Activated T-helper 17 cell treated with anti-CD3 and anti-CD28 coated beads, Interleukin-2, amount 50 U/mL, for 72 hours (primary cell): ENCODE data around the gene FLNA. TPM values are rescaled to one million over a fixed set of nuclear protein-coding genes. Genes with fewer than 3 reads are reported as not detected.
A peak's percentile ranks its signal among the peaks of the same experiment; 100 is the strongest.
"Not testable (repeated sequence)": the region's sequence is repeated elsewhere in the genome, so short reads cannot be mapped to it uniquely, and the experiment has no call there.

Experiments used
- ATAC-seq: fragments of 150-1000 bp; cut with Tn5 transposase; replicated peaks from 2 replicates; pipeline ENCODE4 v1.10.0; 2021; ENCODE audit warnings: mild to moderate bottlenecking, moderate library complexity
- H3K27ac Mint-ChIP-seq: one replicate; pipeline ENCODE4 v1.8.0; 2022; ENCODE audit warnings: mixed read lengths
- H3K27me3 Mint-ChIP-seq: one replicate; pipeline ENCODE4 v1.8.0; 2022; ENCODE audit warnings: mixed read lengths
- H3K36me3 Mint-ChIP-seq: one replicate; pipeline ENCODE4 v1.8.0; 2022; ENCODE audit warnings: low read depth, mild to moderate bottlenecking, mixed read lengths
- H3K4me1 Mint-ChIP-seq: one replicate; pipeline ENCODE4 v1.8.0; 2022; ENCODE audit warnings: mixed read lengths
- H3K4me3 Mint-ChIP-seq: one replicate; pipeline ENCODE4 v1.8.0; 2022; ENCODE audit warnings: mild to moderate bottlenecking, mixed read lengths
- H3K9me3 Mint-ChIP-seq: one replicate; pipeline ENCODE4 v1.8.0; 2022; ENCODE audit warnings: mixed read lengths
- total RNA-seq, 2 donors: library from RNA; stranded (reverse); gene quantifications; one replicate each; pipeline ENCODE4 v1.2.3, GENCODE V29; 2022

FLNA gene
- total RNA-seq, 2 donors from 2014 or later: 1,274 to 1,383 TPM

GRCh38 chrX:154388649-154389048, 14.2 kb upstream of the FLNA start:
- H3K4me1 Mint-ChIP-seq, H3K36me3 Mint-ChIP-seq, H3K27ac Mint-ChIP-seq, H3K9me3 Mint-ChIP-seq, H3K27me3 Mint-ChIP-seq, H3K4me3 Mint-ChIP-seq: not testable (repeated sequence)
- ATAC-seq: peak; percentile 44

GRCh38 chrX:154388094-154388493, 13.7 kb upstream of the FLNA start:
- not testable (repeated sequence) for H3K4me1 Mint-ChIP-seq, H3K27me3 Mint-ChIP-seq, H3K9me3 Mint-ChIP-seq, H3K36me3 Mint-ChIP-seq, H3K4me3 Mint-ChIP-seq, H3K27ac Mint-ChIP-seq
- peak; percentile 53 for ATAC-seq

DNA sequence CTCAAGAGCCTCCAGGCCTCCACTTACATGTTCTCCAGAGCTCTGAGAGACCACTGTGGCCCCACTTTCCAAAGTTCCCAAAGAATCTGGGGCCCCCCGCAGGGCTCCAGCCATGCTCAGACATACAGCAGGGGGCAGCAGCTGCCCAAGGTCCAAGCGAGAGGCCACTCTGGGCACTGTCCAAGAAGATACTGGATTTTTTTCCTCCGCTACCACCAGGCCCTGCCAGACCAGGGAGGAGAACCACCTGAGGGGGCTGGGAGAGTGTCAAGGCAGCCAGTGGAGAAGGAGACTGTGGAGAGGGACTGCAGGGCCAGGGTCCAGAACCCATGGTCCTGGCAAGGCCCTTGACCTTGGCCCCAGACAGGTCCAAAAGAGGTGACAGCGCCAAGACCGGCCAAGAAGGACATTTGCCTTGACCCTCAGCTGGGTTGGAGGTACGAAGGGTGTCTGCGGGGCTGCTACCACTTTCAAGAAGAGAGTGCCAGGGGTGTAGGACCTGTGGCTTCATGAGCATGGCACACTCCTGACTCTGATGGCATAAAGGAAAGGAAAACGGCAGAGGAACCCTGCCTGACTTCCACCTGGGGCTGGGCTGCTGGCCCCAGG, 10.0 kb upstream of the FLNA start:
- peaks cover 26% of the 10 kb centered on the region for H3K36me3 Mint-ChIP-seq

DNA sequence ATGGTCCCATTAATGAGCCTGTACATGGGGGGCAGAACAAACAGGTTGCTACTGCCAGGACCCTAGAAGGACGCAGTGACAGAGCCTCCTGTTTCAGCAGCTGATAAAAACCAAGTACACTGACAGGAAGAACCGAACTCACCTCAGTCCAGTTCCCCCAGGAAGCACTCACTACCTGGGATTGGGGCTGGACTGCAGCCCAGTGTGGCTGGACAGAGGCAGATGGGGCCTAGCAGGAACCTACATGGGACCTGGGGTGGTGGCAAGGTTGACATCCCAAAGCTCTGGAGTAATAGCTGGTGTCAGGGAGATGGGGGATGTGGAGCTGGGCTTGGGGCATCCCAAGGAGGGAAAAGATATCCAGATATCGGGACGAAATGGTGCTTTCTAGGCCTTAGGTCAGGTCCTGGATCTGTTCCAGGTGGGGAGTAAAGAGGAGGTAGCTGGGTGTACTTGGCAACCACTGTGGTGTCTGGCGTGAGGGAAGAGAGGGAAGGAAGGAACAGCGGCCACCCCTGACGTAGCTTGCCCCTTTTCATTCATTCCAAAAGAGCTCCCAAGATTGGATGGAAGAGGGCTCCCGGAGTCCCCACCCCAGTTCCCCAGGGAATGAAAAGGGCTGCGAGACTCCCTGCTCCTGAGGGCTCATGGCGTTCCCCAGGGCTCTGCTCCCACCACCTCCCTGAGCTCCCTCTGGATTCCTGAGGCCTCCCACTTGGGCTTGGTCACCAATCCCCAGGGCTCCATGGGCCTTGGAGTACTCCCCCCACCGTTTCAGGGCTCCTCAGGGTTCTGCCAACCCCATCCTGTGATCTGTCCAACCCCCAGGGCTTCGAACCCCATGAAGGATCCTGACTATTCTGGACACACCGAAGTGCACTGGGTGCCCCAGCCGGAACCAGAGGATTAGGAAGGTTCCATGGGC, 9.2 kb upstream of the FLNA start:
- Mint-ChIP-seq H3K27ac (peak overlapping the region; percentile 28), H3K36me3 (peaks cover 26% of the 10 kb centered on the region), H3K4me1 (no peaks in the 10 kb centered on the region), H3K27me3 (no peaks in the 10 kb centered on the region), H3K9me3 (no peaks in the 10 kb centered on the region), H3K4me3 (no peak overlapping the region)
- no peak for ATAC-seq

More for the DNA sequence above, 10.0 kb upstream of the FLNA start:
- no peak for ATAC-seq
- Mint-ChIP-seq H3K4me1 (no peaks in the 10 kb centered on the region), H3K27me3 (no peaks in the 10 kb centered on the region), H3K4me3 (no peak overlapping the region), H3K27ac (no peak overlapping the region), H3K9me3 (no peaks in the 10 kb centered on the region)

DNA sequence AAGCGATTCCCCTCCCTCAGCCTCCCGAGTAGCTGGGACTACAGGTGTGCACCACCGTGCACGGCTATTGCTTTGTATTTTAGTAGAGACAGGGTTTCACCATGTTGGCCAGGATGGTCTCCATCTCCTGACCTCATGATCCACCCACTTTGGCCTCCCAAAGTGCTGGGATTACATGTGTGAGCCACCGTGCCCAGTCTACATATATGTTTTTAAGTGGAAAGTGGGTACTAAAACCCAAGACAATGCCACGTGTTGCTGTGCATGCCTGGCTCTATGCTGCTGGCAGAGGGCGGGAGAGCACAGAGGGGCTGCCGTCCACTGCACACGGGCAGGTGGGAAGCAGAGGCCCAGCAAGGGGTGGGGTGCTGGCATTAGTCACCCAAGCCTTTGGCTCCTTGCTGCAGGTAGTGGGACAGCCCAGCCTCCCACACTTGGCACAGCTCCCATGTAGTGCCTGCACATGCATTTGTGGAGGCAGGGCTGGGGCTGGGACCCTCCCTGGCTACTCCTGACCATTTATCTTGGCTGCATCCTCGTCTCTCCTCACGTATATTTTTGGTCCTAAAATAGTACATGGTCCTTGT, 8.1 kb upstream of the FLNA start:
- Mint-ChIP-seq H3K4me3 (no peak overlapping the region), H3K27me3 (no peaks in the 10 kb centered on the region), H3K9me3 (no peaks in the 10 kb centered on the region), H3K27ac (no peak overlapping the region), H3K36me3 (peaks cover 26% of the 10 kb centered on the region), H3K4me1 (no peaks in the 10 kb centered on the region)
- no peak for ATAC-seq

- ATAC-seq: no peak
- Mint-ChIP-seq H3K27ac (peak overlapping the region; percentile 92), H3K9me3 (no peaks in the 10 kb centered on the region), H3K4me3 (peak overlapping the region; percentile 85), H3K36me3 (peaks cover 26% of the 10 kb centered on the region), H3K4me1 (no peaks in the 10 kb centered on the region), H3K27me3 (no peaks in the 10 kb centered on the region)
Observed at GRCh38 chrX:154381271-154381670, 6.8 kb upstream of the FLNA start.

DNA sequence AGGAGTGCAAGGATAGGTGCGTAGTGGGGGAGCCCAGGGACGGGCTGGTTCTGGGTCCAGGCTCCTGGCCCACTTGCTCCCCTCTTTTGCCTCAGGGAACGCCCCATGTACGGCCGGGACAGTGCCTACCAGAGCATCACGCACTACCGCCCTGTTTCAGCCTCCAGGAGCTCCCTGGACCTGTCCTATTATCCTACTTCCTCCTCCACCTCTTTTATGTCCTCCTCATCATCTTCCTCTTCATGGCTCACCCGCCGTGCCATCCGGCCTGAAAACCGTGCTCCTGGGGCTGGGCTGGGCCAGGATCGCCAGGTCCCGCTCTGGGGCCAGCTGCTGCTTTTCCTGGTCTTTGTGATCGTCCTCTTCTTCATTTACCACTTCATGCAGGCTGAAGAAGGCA, 6.4 kb upstream of the FLNA start:
- H3K4me1 Mint-ChIP-seq: no peaks in the 10 kb centered on the region
- no peak for ATAC-seq
- peaks cover 26% of the 10 kb centered on the region for H3K36me3 Mint-ChIP-seq
- H3K9me3 Mint-ChIP-seq: no peaks in the 10 kb centered on the region
- H3K27ac Mint-ChIP-seq: peak overlapping the region; percentile 92
- H3K4me3 Mint-ChIP-seq: peak overlapping the region; percentile 85
- H3K27me3 Mint-ChIP-seq: no peaks in the 10 kb centered on the region

GRCh38 chrX:154380153-154380552, 5.7 kb upstream of the FLNA start:
- H3K4me3 Mint-ChIP-seq: peak overlapping the region; percentile 85
- no peaks in the 10 kb centered on the region for H3K9me3 Mint-ChIP-seq
- no peak for ATAC-seq
- H3K27me3 Mint-ChIP-seq: no peaks in the 10 kb centered on the region
- H3K27ac Mint-ChIP-seq: peak overlapping the region; percentile 92
- no peaks in the 10 kb centered on the region for H3K4me1 Mint-ChIP-seq
- H3K36me3 Mint-ChIP-seq: peaks cover 26% of the 10 kb centered on the region

GRCh38 chrX:154379569-154379951, 5.1 kb upstream of the FLNA start:
- ATAC-seq: no peak
- Mint-ChIP-seq H3K27me3 (no peaks in the 10 kb centered on the region), H3K36me3 (peaks cover 26% of the 10 kb centered on the region), H3K4me1 (no peaks in the 10 kb centered on the region), H3K27ac (peak overlapping the region; percentile 92), H3K4me3 (peak overlapping the region; percentile 85), H3K9me3 (no peaks in the 10 kb centered on the region)

- no peaks in the 10 kb centered on the region for H3K9me3 Mint-ChIP-seq
- H3K4me3 Mint-ChIP-seq: peak within 1 kb of the TSS; percentile 85
- peaks cover 26% of the 10 kb centered on the region for H3K36me3 Mint-ChIP-seq
- H3K27me3 Mint-ChIP-seq: no peaks in the 10 kb centered on the region
- H3K4me1 Mint-ChIP-seq: no peaks in the 10 kb centered on the region
- H3K27ac Mint-ChIP-seq: peak within 1 kb of the TSS; percentile 92
- ATAC-seq: peak; percentile 87
Observed at GRCh38 chrX:154378799-154379568, 4.5 kb upstream of the FLNA start, which contains the start of gene EMD. Gene EMD (plus strand): TSS chrX:154379295. CDS start chrX:154379485, 190 bp downstream.

- Mint-ChIP-seq H3K27me3 (no peaks in the 10 kb centered on the region), H3K9me3 (no peaks in the 10 kb centered on the region), H3K4me3 (peak overlapping the region; percentile 85), H3K36me3 (peaks cover 25% of the 10 kb centered on the region), H3K4me1 (no peaks in the 10 kb centered on the region), H3K27ac (peak overlapping the region; percentile 50)
- ATAC-seq: peak; percentile 0
Observed at GRCh38 chrX:154378059-154378798, 3.8 kb upstream of the FLNA start.

- no peak for ATAC-seq
- peak overlapping the region; percentile 85 for H3K4me3 Mint-ChIP-seq
- H3K4me1 Mint-ChIP-seq: no peaks in the 10 kb centered on the region
- peaks cover 20% of the 10 kb centered on the region for H3K36me3 Mint-ChIP-seq
- no peaks in the 10 kb centered on the region for H3K27me3 Mint-ChIP-seq
- H3K27ac Mint-ChIP-seq: no peak overlapping the region
- H3K9me3 Mint-ChIP-seq: no peaks in the 10 kb centered on the region
Observed at GRCh38 chrX:154376774-154377173, 2.3 kb upstream of the FLNA start.

GRCh38 chrX:154375156-154375504, 696 bp upstream of the FLNA start:
- Mint-ChIP-seq H3K4me1 (no peaks in the 10 kb centered on the region), H3K36me3 (peaks cover 12% of the 10 kb centered on the region), H3K27me3 (no peaks in the 10 kb centered on the region), H3K27ac (no peak overlapping the region), H3K4me3 (peak overlapping the region; percentile 58), H3K9me3 (no peaks in the 10 kb centered on the region)
- no peak for ATAC-seq
